HG03460 (cell line): ENCODE results near the gene DNAJC5.
"Not testable (repeated sequence)": the region's sequence is repeated elsewhere in the genome, so short reads cannot be mapped to it uniquely, and the experiment has no call there.

Experiments used
- ATAC-seq: cut with Tn5 transposase; IDR thresholded peaks from one replicate; pipeline ENCODE4 v1.9.1; 2021; ENCODE audit not compliant: unreplicated experiment

Gene DNAJC5

GRCh38 chr20:63952769-63953168 is 57.8 kb downstream of the DNAJC5 start:
- no peak for ATAC-seq

GRCh38 chr20:63953764-63954429 is 59.0 kb downstream of the DNAJC5 start:
- no peak for ATAC-seq

- ATAC-seq: peak; percentile 11
These were observed 60.4 kb downstream of the DNAJC5 start for GRCh38 chr20:63955281-63955826.

- peak; percentile 53 for ATAC-seq
These were observed 61.1 kb downstream of the DNAJC5 start, which contains the start of gene UCKL1 for GRCh38 chr20:63955827-63956663. Gene UCKL1 (minus strand): TSS chr20:63956416. CDS start chr20:63956372, 44 bp downstream.

- no peak for ATAC-seq
These were observed 61.7 kb downstream of the DNAJC5 start for GRCh38 chr20:63956664-63957003.

DNA sequence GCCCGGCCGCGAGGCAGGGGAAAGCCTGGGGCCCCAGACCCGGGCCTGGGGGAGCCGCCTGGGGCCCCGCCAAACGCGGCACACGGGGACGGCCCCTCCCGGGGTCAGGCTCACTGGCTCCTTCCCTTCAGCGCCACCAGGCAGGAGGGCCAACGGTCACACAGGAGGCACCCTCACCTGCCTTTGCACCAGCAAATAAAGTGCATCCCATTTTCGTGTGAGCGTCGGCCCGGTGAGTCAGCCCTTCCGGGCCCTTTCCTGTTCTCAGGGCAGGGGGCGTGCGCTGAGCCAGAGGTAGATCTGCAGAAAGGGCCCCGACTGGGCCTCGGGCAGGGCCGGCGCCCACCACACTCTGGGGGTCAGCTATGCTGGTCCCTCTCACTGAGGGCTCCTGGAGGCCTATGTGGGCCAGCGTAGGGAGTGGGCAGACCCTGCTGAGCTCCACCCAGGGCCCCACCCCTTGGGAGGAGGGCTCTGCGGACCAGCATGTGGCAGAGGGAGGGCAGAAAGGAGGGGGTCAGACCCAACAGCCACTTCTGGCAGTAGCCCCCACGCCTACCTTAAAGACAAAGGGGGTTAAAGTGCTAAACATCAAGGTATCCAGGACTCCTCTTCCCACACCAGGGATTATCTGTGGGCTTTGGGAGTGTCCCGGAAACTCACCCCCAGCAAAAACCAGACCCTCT is 62.2 kb downstream of the DNAJC5 start:
- peak; percentile 20 for ATAC-seq

GRCh38 chr20:63957690-63958441 is 62.9 kb downstream of the DNAJC5 start:
- no peak for ATAC-seq

DNA sequence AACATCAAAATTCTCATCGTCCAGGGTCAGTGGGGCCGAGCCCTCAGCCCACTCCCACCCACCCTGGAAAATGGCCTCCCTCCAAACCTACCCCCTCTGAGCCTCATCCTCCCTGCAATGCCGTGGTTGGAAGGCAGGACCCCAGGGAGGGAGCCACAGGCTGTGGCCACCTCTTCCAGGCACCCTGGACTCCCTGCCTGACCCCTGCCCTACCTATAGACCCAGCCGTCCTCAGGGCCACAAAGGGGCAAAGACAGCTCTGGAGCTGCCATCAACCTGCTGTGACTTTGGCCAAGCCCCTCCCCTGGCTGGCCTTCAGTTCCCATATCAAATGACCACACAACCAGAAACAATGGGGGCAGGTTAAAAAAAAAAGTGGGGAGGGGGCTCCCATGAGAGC is 63.5 kb downstream of the DNAJC5 start:
- ATAC-seq: no peak

DNA sequence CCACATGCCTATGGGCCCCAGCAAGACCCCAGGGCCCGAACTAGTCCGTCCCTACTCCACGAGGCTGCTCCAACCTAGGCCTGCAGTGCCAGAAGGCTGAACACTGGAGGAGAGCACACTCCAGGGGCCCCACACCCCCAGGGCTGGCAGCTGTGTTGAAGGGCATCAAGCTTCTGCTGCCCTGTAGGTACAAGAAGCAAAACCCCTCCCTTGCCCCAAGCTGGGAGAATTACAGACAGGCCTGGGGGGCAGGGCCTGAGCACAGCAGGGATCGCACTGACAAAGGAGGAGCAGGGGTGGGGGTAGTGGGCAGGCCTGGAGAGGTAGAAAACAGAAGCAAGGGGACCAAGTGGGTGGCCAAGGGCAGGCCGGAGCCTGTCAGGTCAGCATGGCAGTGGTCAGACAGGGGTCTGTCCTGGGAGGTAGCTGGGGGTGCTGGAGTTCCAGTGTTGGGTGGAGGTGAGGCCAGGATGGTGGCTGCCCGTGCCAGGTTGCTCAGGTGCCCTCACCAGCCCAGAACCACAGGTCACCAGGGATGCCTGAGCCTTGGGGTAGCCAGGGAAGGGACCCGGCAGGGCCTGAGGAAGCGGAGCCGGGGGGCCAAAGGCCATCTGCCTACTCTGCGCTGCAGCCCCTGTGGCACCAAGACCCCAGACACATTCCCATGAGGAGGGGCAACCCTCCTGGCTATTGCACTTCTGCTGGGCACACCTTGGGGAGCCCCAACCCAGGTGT is 64.2 kb downstream of the DNAJC5 start:
- no peak for ATAC-seq

DNA sequence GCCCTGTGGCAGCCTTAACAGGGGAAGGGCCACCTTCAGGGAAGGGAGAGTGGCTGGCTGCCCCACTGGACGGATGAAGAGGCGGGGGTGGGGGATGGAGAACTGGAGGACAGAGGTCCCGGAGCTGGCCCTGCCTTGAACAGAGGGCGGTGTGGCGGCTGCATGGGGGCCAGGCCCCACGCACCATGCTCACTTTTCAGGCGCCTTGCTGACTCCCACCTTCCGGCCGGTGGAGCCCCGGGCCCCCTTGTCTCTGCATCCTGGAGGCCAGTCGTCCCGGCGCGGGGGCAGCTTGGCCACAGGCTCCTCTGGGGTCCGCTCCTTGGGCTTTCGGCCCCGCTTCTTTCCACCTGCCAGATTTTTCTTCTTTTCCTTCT is 64.8 kb downstream of the DNAJC5 start:
- ATAC-seq: no peak

GRCh38 chr20:63960654-63961621 is 66.0 kb downstream of the DNAJC5 start:
- not testable (repeated sequence) for ATAC-seq

- ATAC-seq: no peak
These were observed 66.9 kb downstream of the DNAJC5 start for GRCh38 chr20:63961664-63962425.

- no peak for ATAC-seq
These were observed 67.8 kb downstream of the DNAJC5 start for GRCh38 chr20:63962426-63963347.

- no peak for ATAC-seq
These were observed 68.4 kb downstream of the DNAJC5 start for GRCh38 chr20:63963348-63963741.

GRCh38 chr20:63963784-63964301 is 68.9 kb downstream of the DNAJC5 start:
- ATAC-seq: no peak

GRCh38 chr20:63964412-63964811 is 69.5 kb downstream of the DNAJC5 start:
- ATAC-seq: no peak
